ENCODE data around the gene MARCHF10.

MARCHF10 gene

DNA sequence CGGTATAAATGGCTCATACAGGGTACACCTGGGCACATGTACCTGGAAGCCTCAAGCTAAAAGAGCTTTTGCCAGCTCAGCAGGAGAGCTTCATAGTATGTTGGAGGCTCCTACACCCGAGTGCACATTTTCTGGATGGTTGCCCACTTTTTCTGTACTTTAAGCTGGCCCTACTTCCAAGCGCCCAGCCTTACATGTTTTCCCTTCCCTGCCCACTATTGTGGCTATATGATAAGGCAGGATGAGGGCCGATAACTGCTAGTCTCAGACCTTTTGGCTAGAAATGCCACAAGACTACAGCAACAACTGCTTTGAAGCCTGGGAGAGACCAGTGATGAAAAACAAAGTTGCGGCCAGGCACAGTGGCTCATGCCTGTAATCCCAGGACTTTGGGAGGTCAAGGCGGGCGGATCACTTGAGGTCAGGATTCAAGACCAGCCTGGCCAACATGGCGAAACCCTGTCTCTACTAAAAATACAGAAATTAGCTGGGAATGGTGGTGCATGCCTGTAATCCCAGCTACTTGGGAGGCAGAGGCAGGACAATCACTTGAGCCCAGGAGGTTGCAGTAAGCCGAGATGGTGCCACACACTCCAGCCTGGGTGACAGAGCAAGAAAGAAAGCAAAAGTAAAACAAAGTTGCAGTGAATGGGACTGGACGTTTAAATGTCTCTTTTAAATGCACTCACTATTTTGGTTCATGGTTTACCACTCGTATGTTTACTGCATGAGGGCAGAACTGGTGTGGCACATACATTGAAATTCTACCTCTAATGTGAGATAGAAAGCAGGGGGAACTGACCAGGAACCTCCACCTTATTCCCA lies 14.2 kb upstream of the MARCHF10 start:
- DNase-seq (ENCODE audit: low read depth in 2 of 2): no peak

DNA sequence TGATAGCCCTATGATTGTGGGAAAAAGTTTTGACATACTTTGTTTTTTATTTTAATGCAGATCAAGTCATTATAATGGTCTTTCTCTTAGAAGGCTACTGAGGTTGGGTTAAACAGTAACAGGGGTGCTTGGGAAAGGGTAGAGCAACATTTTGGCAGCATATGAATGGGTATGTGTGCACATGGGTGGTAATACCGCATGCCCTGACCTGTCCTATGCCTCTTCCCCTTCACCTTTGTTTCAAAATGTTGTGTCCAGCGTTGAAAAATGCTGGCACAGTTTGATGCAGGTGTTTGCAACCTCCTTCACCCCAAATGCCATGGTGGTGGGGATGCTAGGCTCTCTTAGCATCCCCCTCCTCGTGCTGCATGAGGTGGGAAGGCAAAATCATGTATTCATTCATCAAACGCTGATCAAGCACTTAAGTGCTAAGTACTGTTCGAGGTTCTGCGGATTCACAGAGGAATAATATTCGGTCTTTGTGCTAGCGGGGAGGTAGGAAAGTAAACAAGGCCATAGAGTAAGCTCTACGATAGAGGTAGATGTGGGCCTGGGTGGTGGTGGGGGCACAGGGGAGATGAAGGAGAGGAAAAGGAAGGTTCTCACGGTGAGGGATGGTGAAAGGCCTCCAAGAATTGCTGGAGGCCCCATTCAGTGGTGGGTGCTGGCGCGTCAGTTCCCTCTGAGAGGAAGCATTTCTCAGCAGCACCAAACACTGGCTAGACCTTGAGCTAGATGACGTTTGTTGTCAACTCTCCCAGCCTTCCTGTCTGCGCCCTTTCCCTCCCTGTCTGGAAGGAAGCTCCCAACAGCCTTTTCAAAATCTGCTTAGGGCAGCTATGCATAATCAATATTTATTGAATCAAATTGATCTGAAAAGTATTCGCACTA lies 13.3 kb upstream of the MARCHF10 start:
- DNase-seq (ENCODE audit: low read depth in 2 of 2): no peak

GRCh38 chr17:62819511-62820221 lies 11.6 kb upstream of the MARCHF10 start:
- DNase-seq (ENCODE audit: low read depth in 2 of 2): no peak

DNA sequence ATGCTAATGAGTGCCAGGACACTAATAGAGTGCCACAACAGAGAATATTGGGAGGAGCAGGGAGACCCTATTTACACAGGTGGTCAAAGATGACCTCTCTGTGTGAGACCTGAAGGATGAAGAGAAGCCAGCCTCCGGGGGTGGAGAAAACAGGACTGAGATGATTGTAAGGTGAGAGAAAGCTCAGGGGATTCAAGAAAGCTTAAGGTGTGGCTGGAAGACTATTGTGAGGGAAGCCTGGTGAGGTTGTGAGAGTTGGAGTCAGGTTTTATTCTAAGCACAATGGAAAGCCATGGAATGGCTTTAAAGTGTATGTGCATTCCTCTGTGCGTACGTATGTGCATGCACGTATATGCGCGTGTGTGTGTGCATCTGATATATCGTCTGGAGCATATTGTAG lies 10.4 kb upstream of the MARCHF10 start:
- no peak for DNase-seq (ENCODE audit: low read depth in 2 of 2)

GRCh38 chr17:62816282-62816839 lies 8.2 kb upstream of the MARCHF10 start:
- no peak for DNase-seq (ENCODE audit: low read depth in 2 of 2)

DNA sequence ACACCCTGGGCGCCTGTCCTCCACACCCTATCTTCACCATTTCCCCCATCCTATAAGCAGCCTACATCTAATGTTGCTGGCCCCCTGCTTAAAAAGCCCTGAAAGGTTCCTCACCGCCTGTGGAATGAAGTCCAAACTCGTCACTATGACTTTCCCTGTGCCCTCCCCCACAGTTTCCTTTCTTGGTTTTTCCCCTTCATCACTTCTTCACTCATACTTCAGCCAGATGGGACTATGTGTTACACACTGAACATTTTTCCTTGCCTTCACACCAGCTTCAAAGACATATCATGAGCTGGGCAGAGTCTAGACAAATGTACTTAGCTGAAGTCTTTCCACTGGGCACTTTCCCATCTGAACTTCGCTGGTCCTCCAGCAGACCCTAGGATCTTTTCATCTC lies 1.5 kb upstream of the MARCHF10 start:
- DNase-seq (ENCODE audit: low read depth in 2 of 2): no peak

GRCh38 chr17:62808576-62808970 lies 459 bp upstream of the MARCHF10 start:
- no peak for DNase-seq (ENCODE audit: low read depth in 2 of 2)

- DNase-seq (ENCODE audit: low read depth in 2 of 2): no peak
Observed at GRCh38 chr17:62805234-62805633, 2.9 kb downstream of the MARCHF10 start.

- DNase-seq (ENCODE audit: low read depth in 2 of 2): no peak
Observed at GRCh38 chr17:62804822-62805221, 3.3 kb downstream of the MARCHF10 start.

GRCh38 chr17:62804025-62804424 lies 4.1 kb downstream of the MARCHF10 start:
- DNase-seq (ENCODE audit: low read depth in 2 of 2): no peak

- no peak for DNase-seq (ENCODE audit: low read depth in 2 of 2)
Observed at GRCh38 chr17:62802561-62803205, 5.4 kb downstream of the MARCHF10 start.

GRCh38 chr17:62801553-62802114 lies 6.5 kb downstream of the MARCHF10 start:
- DNase-seq (ENCODE audit: low read depth in 2 of 2): no peak

GRCh38 chr17:62800585-62800984 lies 7.5 kb downstream of the MARCHF10 start:
- no peak for DNase-seq (ENCODE audit: low read depth in 2 of 2)

GRCh38 chr17:62797959-62798358 lies 10.2 kb downstream of the MARCHF10 start:
- DNase-seq (ENCODE audit: low read depth in 2 of 2): no peak

GRCh38 chr17:62796291-62796690 lies 11.8 kb downstream of the MARCHF10 start:
- no peak for DNase-seq (ENCODE audit: low read depth in 2 of 2)

DNA sequence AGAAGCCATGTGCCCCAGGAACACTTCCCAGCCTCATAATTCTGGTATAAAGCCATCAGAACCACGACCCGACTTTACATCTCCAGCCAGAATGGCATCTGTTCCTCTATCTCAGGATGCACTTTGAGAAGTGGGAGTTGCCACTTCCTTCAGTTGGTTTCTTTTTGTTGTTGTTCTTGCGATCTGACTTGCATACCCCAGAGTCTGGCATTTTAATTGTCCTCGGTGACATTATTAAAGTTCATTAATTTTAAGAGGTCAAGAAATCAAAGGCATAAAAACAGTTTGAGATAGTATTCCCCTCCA lies 13.5 kb downstream of the MARCHF10 start:
- no peak for DNase-seq (ENCODE audit: low read depth in 2 of 2)

- DNase-seq (ENCODE audit: low read depth in 2 of 2): no peak
Observed at GRCh38 chr17:62793919-62794665, 14.0 kb downstream of the MARCHF10 start.

DNA sequence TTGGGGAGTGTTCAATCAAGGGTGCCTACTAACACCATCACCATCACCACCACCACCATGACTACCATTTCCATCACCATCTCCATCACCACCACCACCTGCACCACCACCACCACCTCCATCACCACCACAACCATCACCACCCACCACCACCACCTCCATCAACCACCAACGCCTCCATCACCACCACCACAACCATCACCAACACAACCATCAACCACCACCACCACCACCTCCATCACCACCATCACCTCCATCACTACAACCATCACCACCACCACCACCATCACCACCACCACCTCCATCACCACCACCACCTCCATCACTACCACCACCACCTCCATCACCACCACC lies 15.7 kb downstream of the MARCHF10 start:
- DNase-seq (ENCODE audit: low read depth in 2 of 2): no peak

GRCh38 chr17:62791767-62792446 lies 16.2 kb downstream of the MARCHF10 start:
- no peak for DNase-seq (ENCODE audit: low read depth in 2 of 2)

DNA sequence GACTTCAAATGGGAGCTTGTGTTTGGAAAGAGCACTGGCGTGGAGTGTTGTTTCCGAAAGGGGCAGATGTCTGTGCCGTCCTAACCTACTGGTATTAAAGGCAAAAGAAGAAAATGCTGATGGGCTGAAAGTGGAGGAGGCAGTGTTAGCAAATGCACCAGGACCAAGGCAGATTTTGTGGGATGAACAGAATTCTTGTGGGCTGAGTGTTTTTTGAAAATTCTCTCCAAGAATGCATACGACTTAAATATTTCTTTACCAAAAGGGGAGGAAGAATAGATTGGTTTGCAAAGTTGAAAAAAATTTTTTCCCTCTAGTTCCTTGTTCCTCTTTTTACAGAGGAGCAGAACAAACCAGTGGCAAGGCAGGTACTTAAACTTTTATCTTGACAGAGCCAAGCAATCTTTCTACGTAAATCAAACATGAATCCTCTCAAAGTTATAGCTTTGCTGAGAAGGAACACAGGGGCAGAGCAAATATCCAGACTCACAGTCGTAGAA lies 16.8 kb downstream of the MARCHF10 start:
- no peak for DNase-seq (ENCODE audit: low read depth in 2 of 2)

Measured in stimulated activated CD8-positive, alpha-beta memory T cell treated with anti-CD3 and anti-CD28 coated beads, Interleukin-7, amount 100 ng/mL, for 1 hour (primary cell).